K562 (cell line): ENCODE data around the gene MRNIP. TPM values are rescaled to one million over a fixed set of nuclear protein-coding genes. Genes with fewer than 3 reads are reported as not detected.
A peak's percentile ranks its signal among the peaks of the same experiment; 100 is the strongest.

Experiments used
- ATAC-seq: fragments of 200-7000 bp; cut with Tn5 transposase; 3 replicates; pipeline ENCODE4 v1.9.1; 2020; ENCODE audit warnings: moderate library complexity
- BruUV-seq: library from RNA; stranded (reverse); fragments of 400-500 nt; replicated peaks from 2 replicates; lab custom pipeline; 2021; lab: Mats Ljungman, UMichigan
- CTCF ChIA-PET: fragments of 300-600 bp; formaldehyde crosslinking; extraction: SDS; loops from one replicate; lab custom pipeline; 2021; ENCODE audit warnings: low intra/inter-chr PET ratio; lab: Yijun Ruan, JAX
- POLR2A ChIA-PET: fragments of 300-600, 350-650 bp; sonication (Branson Sonifier 250); formaldehyde crosslinking; extraction: SDS; loops from one replicate; lab custom pipeline; 2021; ENCODE audit warnings: antibody characterized with exemption, inconsistent platforms; lab: Yijun Ruan, JAX
- DNase-seq, 4 experiments: peaks; one replicate each; pipeline versions ENCODE4 v3.0.0 to v3.0.0-alpha.2; 2011 to 2018; ENCODE audit warnings: low spot score in 3 of 4, mixed read lengths in 3 of 4; ENCODE audit errors: extremely low read depth in 1 of 4
- FAIRE-seq: peaks from 2 replicates; lab custom pipeline; 2011; peaks lifted over from hg19 to GRCh38; lab: Jason Lieb, UNC
- H2AFZ ChIP-seq: 2 replicates; pipeline ENCODE4 v1.6.0; 2011; ENCODE audit warnings: low read depth, low read length, control low read depth, inconsistent platforms
- H3K27ac ChIP-seq: fragments of 200-600 bp; 3 replicates; pipeline ENCODE4 v1.8.0; 2011; ENCODE audit warnings: low read depth, mild to moderate bottlenecking, control low read depth, inconsistent platforms, low read length, moderate library complexity, mixed read lengths; ENCODE audit errors: extremely low read depth
- H3K27me3 ChIP-seq, 2 experiments: fragments of 300-600 bp in 1 of 2; 2 replicates in 1 of 2; 3 replicates in 1 of 2; pipeline versions ENCODE4 v1.6.0 to v1.8.0; 2011; ENCODE audit warnings: inconsistent platforms in 2 of 2, low read length in 2 of 2, mild to moderate bottlenecking in 1 of 2, mixed read lengths in 1 of 2, moderate library complexity in 1 of 2; ENCODE audit not compliant: control insufficient read depth in 2 of 2, insufficient read depth in 2 of 2
- H3K36me3 ChIP-seq: fragments of 300-600 bp; 3 replicates; pipeline ENCODE4 v1.8.0; 2011; ENCODE audit warnings: mild to moderate bottlenecking, low read length, inconsistent platforms; ENCODE audit not compliant: control insufficient read depth, insufficient read depth
- H3K4me1 ChIP-seq, 2 experiments: fragments of 200-600 bp in 1 of 2; replicated peaks in 1 of 2; 2 replicates in 1 of 2; 3 replicates in 1 of 2; pipeline versions ENCODE4 v1.5.1 to v1.8.0; 2011; ENCODE audit warnings: inconsistent platforms in 2 of 2, low read length in 2 of 2, mild to moderate bottlenecking in 1 of 2, mixed read lengths in 1 of 2, moderate library complexity in 1 of 2; ENCODE audit not compliant: control insufficient read depth in 2 of 2, insufficient read depth in 2 of 2
- H3K4me2 ChIP-seq: 2 replicates; pipeline ENCODE4 v1.6.1; 2011; ENCODE audit warnings: low read length, control low read depth, inconsistent platforms, mixed read lengths; ENCODE audit not compliant: insufficient read depth
- H3K4me3 ChIP-seq: fragments of 200-600 bp; sonication (generic), shearing (Covaris generic); 2 replicates; pipeline ENCODE4 v1.5.1; 2016; ENCODE audit warnings: control low read depth, inconsistent platforms
- H3K79me2 ChIP-seq: fragments of 200-600 bp; 3 replicates; pipeline ENCODE4 v1.8.0; 2011; ENCODE audit warnings: low read length, inconsistent platforms; ENCODE audit not compliant: control insufficient read depth, insufficient read depth
- H3K9ac ChIP-seq, 2 experiments: 2 replicates each; pipeline versions ENCODE4 v1.6.0 to v1.6.1; 2011; ENCODE audit warnings: low read depth in 2 of 2, low read length in 2 of 2, control low read depth in 1 of 2, inconsistent platforms in 1 of 2, mild to moderate bottlenecking in 1 of 2, mixed read lengths in 1 of 2; ENCODE audit not compliant: insufficient read depth in 1 of 2
- H3K9me1 ChIP-seq: one replicate; pipeline ENCODE4 v1.6.0; 2011; ENCODE audit warnings: inconsistent platforms, mild to moderate bottlenecking, low read length, moderate library complexity; ENCODE audit not compliant: control insufficient read depth, insufficient read depth
- H3K9me3 ChIP-seq: replicated peaks from 2 replicates; pipeline ENCODE4 v1.5.1; 2011; ENCODE audit warnings: low read depth, low read length, inconsistent platforms; ENCODE audit not compliant: control insufficient read depth, insufficient read depth
- H4K20me1 ChIP-seq: replicated peaks from 2 replicates; pipeline ENCODE4 v1.6.1; 2011; ENCODE audit warnings: low read length, inconsistent platforms, mixed read lengths; ENCODE audit not compliant: control insufficient read depth, insufficient read depth
- COPS2 ChIP-seq: fragments of 450-650 bp; conservative IDR thresholded peaks from 2 replicates; pipeline ENCODE4 v1.6.1; 2016; ENCODE audit warnings: mild to moderate bottlenecking, moderate library complexity
- MYBL2 ChIP-seq, 2 experiments: fragments of 450-650 bp in 1 of 2; sonication (generic) in 1 of 2; formaldehyde crosslinking in 1 of 2; IDR thresholded peaks; 2 replicates each; pipeline versions ENCODE4 v1.6.1 to v1.8.1; 2017 to 2022; ENCODE audit warnings: borderline replicate concordance in 1 of 2, inconsistent platforms in 1 of 2, low read depth in 1 of 2, mild to moderate bottlenecking in 1 of 2, missing genetic modification reagents in 1 of 2, moderate library complexity in 1 of 2
- POLR2G ChIP-seq: fragments of 200-400 bp; formaldehyde crosslinking; IDR thresholded peaks from 2 replicates; pipeline ENCODE4 v1.6.1; 2017; ENCODE audit warnings: low read depth, mild to moderate bottlenecking, antibody characterized with exemption, low read length, moderate library complexity
- RBFOX2 ChIP-seq: fragments of 200-400 bp; formaldehyde crosslinking; IDR thresholded peaks from 2 replicates; pipeline ENCODE4 v1.6.1; 2017; ENCODE audit warnings: low read depth, mild to moderate bottlenecking, low read length, moderate library complexity
- RFX7 ChIP-seq: fragments of 250-450 bp; sonication (Bioruptor Pico); IDR thresholded peaks from 2 replicates; pipeline ENCODE4 v1.5.1; 2021; ENCODE audit warnings: mild to moderate bottlenecking
- RNF219 ChIP-seq: fragments of 250-450 bp; sonication (Bioruptor Pico); IDR thresholded peaks from 2 replicates; pipeline ENCODE4 v1.5.0; 2022; ENCODE audit warnings: mild to moderate bottlenecking
- SP1 ChIP-seq: sonication (generic); formaldehyde crosslinking; IDR thresholded peaks from 2 replicates; pipeline ENCODE4 v1.8.1; 2022; ENCODE audit warnings: mild to moderate bottlenecking, missing genetic modification reagents
- SRSF7 ChIP-seq: fragments of 200-400 bp; formaldehyde crosslinking; optimal IDR thresholded peaks from 2 replicates; pipeline ENCODE3; 2017; ENCODE audit warnings: mild to moderate bottlenecking, low read depth, low read length
- ZNF354B ChIP-seq: fragments of 250-450 bp; sonication (Bioruptor Pico); IDR thresholded peaks from 2 replicates; pipeline ENCODE4 v1.4.0; 2020
- ZNF586 ChIP-seq: fragments of 450-650 bp; formaldehyde crosslinking; conservative IDR thresholded peaks from 2 replicates; pipeline ENCODE4 v1.4.0; 2020; ENCODE audit warnings: mild to moderate bottlenecking, moderate library complexity
- WGBS: fragments of 100-300 bp; shearing (Covaris generic); methylation state at CpG from one replicate; pipeline ENCODE4 v1.1.6; 2016; ENCODE audit warnings: low coverage, mixed read lengths; ENCODE audit not compliant: insufficient coverage; ENCODE audit errors: missing lambda C conversion rate; 5-methylcytosine and 5-hydroxymethylcytosine counted together
- in situ Hi-C: fragments of 300-500 bp; cut with MboI; formaldehyde crosslinking; loops from 4 replicates; pipeline ENCODE4 v1.15.0; 2018; ENCODE audit warnings: inconsistent platforms, mixed read lengths
- intact Hi-C: fragments of 100-400 bp; cut with micrococcal nuclease; formaldehyde crosslinking; loops from 2 replicates; pipeline ENCODE4 v1.14.2; 2022
- polyA plus RNA-seq, 8 experiments: library from polyadenylated mRNA; depleted of rRNA in 4 of 8; stranded (reverse) in 5 of 8; unstranded in 3 of 8; fragments of >200 nt; fragmentation: Nextera tagmentation in 2 of 8; fragmentation: Illumina TruSeq in 1 of 8; extraction: Ambion mirVana in 2 of 8; extraction: Trizol in 1 of 8; gene quantifications; 2 replicates each; pipeline versions ENCODE4 v1.2.1 to v1.2.3, GENCODE V29; 2011 to 2014; ENCODE audit warnings: inconsistent platforms in 1 of 8, missing spikeins in 1 of 8
- total RNA-seq, 7 experiments: library from RNA; depleted of rRNA in 6 of 7; stranded (reverse); fragments of >200 nt in 6 of 7; fragmentation: Illumina TruSeq in 2 of 7; extraction: Trizol in 2 of 7; gene quantifications; 2 replicates each; pipeline versions ENCODE4 v1.2.1 to v1.2.3, GENCODE V29; 2011 to 2021; ENCODE audit warnings: low replicate concordance in 1 of 7

The MRNIP gene
- total and polyA plus RNA-seq, 9 of the 15 experiments (the other 6 are each of a cell fraction or from before 2014, with no cell fraction given), result 3.6 to 39.0 (median 16.8) TPM

- H2AFZ ChIP-seq, result no peak overlapping the region
- H3K4me1 ChIP-seq, result peaks cover 4 to 30% of the 10 kb centered on the region in 2 experiments; a peak in 4 of 5 replicates
- H3K36me3 ChIP-seq, result peaks cover 83% of the 10 kb centered on the region
- H4K20me1 ChIP-seq, result no peaks in the 10 kb centered on the region
- BruUV-seq, result no TSS peak
- FAIRE-seq (no peak), DNase-seq (no peak), ATAC-seq (no peak)
- H3K9ac ChIP-seq, result peak overlapping the region in 1 of 2 experiments; percentile 8; a peak in 2 of 4 replicates
- TF ChIP-seq RBFOX2, result peak; percentile 29; the same call in 1 of the 2 replicates
- TF ChIP-seq SP1 (CRISPR knock-in tag), result no peak
- TF ChIP-seq POLR2G, result peak; percentile 59
- peaks cover 24% of the 10 kb centered on the region for H3K79me2 ChIP-seq
- no peak overlapping the region for H3K27ac ChIP-seq
- WGBS, result 93% methylated on average over 11 of the region's 15 CpGs
- CTCF ChIA-PET, result no interaction called here
- no peak overlapping the region for H3K4me2 ChIP-seq
- H3K27me3 ChIP-seq, result no peaks in the 10 kb centered on the region
- no peaks in the 10 kb centered on the region for H3K9me3 ChIP-seq
- H3K4me3 ChIP-seq, result no peak overlapping the region
- intact Hi-C loops (no loop called here), in situ Hi-C loops (no loop called here)
- POLR2A ChIA-PET, result interaction anchor here (1.1 to 1.4 kb wide), 2 partner anchors 13 to 14 kb away, joined by 4 read pairs; no protein-coding TSS in a partner anchor
- peaks cover 5% of the 10 kb centered on the region for H3K9me1 ChIP-seq
Measured at GRCh38 chr5:179901915-179902762, 43.5 kb upstream of the MRNIP start.

- Histone ChIP-seq H3K27me3 (no peaks in the 10 kb centered on the region), H3K9me1 (peaks cover 5% of the 10 kb centered on the region), H3K4me2 (no peak overlapping the region), H3K9ac (no peak overlapping the region), H3K9me3 (no peaks in the 10 kb centered on the region), H3K36me3 (peaks cover 83% of the 10 kb centered on the region), H4K20me1 (no peaks in the 10 kb centered on the region), H3K4me3 (no peak overlapping the region), H2AFZ (no peak overlapping the region), H3K79me2 (peaks cover 17% of the 10 kb centered on the region), H3K4me1 (peaks cover 0 to 23% of the 10 kb centered on the region in 2 experiments; a peak in 4 of 5 replicates), H3K27ac (no peak overlapping the region)
- ATAC-seq, result no peak
- intact Hi-C loops, result no loop called here
- no peak for FAIRE-seq
- BruUV-seq, result no TSS peak
- no peak for DNase-seq
- ChIA-PET POLR2A (interaction anchor here (0.6 to 1.4 kb wide), 3 partner anchors 13 to 1749 kb away, joined by 3 to 4 read pairs (median 3); no protein-coding TSS in a partner anchor), CTCF (no interaction called here)
- TF ChIP-seq RFX7 (CRISPR knock-in tag) (no peak), ZNF586 (CRISPR knock-in tag) (no peak), MYBL2 (IDR thresholded peaks at IDR 0.05; ENCODE audit: low read depth) (no peak), MYBL2 (CRISPR knock-in tag; IDR thresholded peaks at IDR 0.05; ENCODE audit: borderline replicate concordance) (no peak), RNF219 (CRISPR knock-in tag) (no peak), ZNF354B (CRISPR knock-in tag) (no peak), SRSF7 (no peak), COPS2 (no peak)
- 94% methylated on average over 4 of the region's 6 CpGs for WGBS
- in situ Hi-C loops, result no loop called here
Measured at GRCh38 chr5:179901462-179901861, 42.8 kb upstream of the MRNIP start.
